H9 (cell line): ENCODE measurements around the gene SYMPK. TPM values are rescaled to one million over a fixed set of nuclear protein-coding genes. Genes with fewer than 3 reads are reported as not detected.

ENCODE experiments used
- DNase-seq: peaks from one replicate; pipeline ENCODE4 v3.0.0-alpha.2; 2017
- H2AFZ ChIP-seq: one replicate; pipeline ENCODE4 v1.6.1; 2013; ENCODE audit warnings: mild to moderate bottlenecking, low read length, control low read depth, moderate library complexity
- H2AK5ac ChIP-seq: 2 replicates; pipeline ENCODE4 v1.6.1; 2013; ENCODE audit warnings: low read length, control low read depth, mixed read lengths; ENCODE audit not compliant: insufficient read length
- H2BK120ac ChIP-seq: one replicate; pipeline ENCODE4 v1.6.1; 2013; ENCODE audit warnings: low read depth, mild to moderate bottlenecking, low read length, control low read depth, inconsistent platforms; ENCODE audit not compliant: poor library complexity, severe bottlenecking
- H2BK12ac ChIP-seq: 2 replicates; pipeline ENCODE4 v1.6.1; 2013; ENCODE audit warnings: low read length, control low read depth, mixed read lengths, low read depth; ENCODE audit not compliant: insufficient read length
- H2BK15ac ChIP-seq: 2 replicates; pipeline ENCODE4 v1.6.1; 2013; ENCODE audit warnings: low read depth, low read length, control low read depth
- H2BK20ac ChIP-seq: one replicate; pipeline ENCODE4 v1.6.1; 2013; ENCODE audit warnings: low read depth, mild to moderate bottlenecking, low read length, control low read depth, inconsistent platforms; ENCODE audit not compliant: poor library complexity, severe bottlenecking
- H2BK5ac ChIP-seq: 2 replicates; pipeline ENCODE4 v1.6.1; 2013; ENCODE audit warnings: low read length, control low read depth, mixed read lengths; ENCODE audit not compliant: insufficient read length
- H3K14ac ChIP-seq: 2 replicates; pipeline ENCODE4 v1.6.1; 2013; ENCODE audit warnings: low read length, control low read depth; ENCODE audit not compliant: insufficient read depth
- H3K18ac ChIP-seq: 2 replicates; pipeline ENCODE4 v1.6.1; 2013; ENCODE audit warnings: low read depth, mild to moderate bottlenecking, mixed read lengths, low read length, control low read depth; ENCODE audit not compliant: insufficient read length
- H3K23ac ChIP-seq: 2 replicates; pipeline ENCODE4 v1.6.1; 2013; ENCODE audit warnings: low read length, control low read depth, mixed read lengths, low read depth; ENCODE audit not compliant: insufficient read length
- H3K23me2 ChIP-seq: 2 replicates; pipeline ENCODE4 v1.6.1; 2013; ENCODE audit warnings: low read depth, mild to moderate bottlenecking, mixed read lengths, low read length, control low read depth; ENCODE audit not compliant: insufficient read length, poor library complexity, severe bottlenecking
- H3K27ac ChIP-seq: 2 replicates; pipeline ENCODE4 v1.5.1; 2013; ENCODE audit warnings: low read length, control low read depth, mixed read lengths, low read depth; ENCODE audit not compliant: insufficient read length
- H3K27me3 ChIP-seq: 2 replicates; pipeline ENCODE4 v1.6.1; 2013; ENCODE audit warnings: low read length, control low read depth, inconsistent platforms; ENCODE audit not compliant: insufficient read depth
- H3K4ac ChIP-seq: 2 replicates; pipeline ENCODE4 v1.6.1; 2013; ENCODE audit warnings: low read depth, mild to moderate bottlenecking, control low read depth, inconsistent platforms, low read length, moderate library complexity
- H3K4me1 ChIP-seq: 2 replicates; pipeline ENCODE4 v1.6.1; 2013; ENCODE audit warnings: low read length, control low read depth, inconsistent platforms; ENCODE audit not compliant: insufficient read depth
- H3K4me2 ChIP-seq: 2 replicates; pipeline ENCODE4 v1.6.1; 2013; ENCODE audit warnings: low read length, control low read depth, mixed read lengths; ENCODE audit not compliant: insufficient read length, insufficient read depth
- H3K56ac ChIP-seq: 2 replicates; pipeline ENCODE4 v1.6.1; 2013; ENCODE audit warnings: low read depth, mild to moderate bottlenecking, mixed read lengths, low read length, control low read depth; ENCODE audit not compliant: insufficient read length
- H3K79me1 ChIP-seq: 2 replicates; pipeline ENCODE4 v1.6.1; 2013; ENCODE audit warnings: low read depth, mild to moderate bottlenecking, moderate library complexity, low read length, control low read depth, inconsistent platforms; ENCODE audit not compliant: insufficient read depth, poor library complexity, severe bottlenecking
- H3K79me2 ChIP-seq: 2 replicates; pipeline ENCODE4 v1.6.1; 2013; ENCODE audit warnings: low read length, control low read depth, inconsistent platforms; ENCODE audit not compliant: insufficient read depth
- H3K9ac ChIP-seq: 2 replicates; pipeline ENCODE4 v1.6.1; 2013; ENCODE audit warnings: low read length, control low read depth, mixed read lengths; ENCODE audit not compliant: insufficient read length; ENCODE audit errors: extremely low read depth
- H3K9me3 ChIP-seq: one replicate; pipeline ENCODE4 v1.6.1; 2013; ENCODE audit warnings: low read depth, low read length, inconsistent platforms; ENCODE audit not compliant: control insufficient read depth
- H3T11ph ChIP-seq: one replicate; pipeline ENCODE4 v1.6.1; 2013; ENCODE audit warnings: mild to moderate bottlenecking, low read length, control low read depth, inconsistent platforms
- H4K20me1 ChIP-seq: one replicate; pipeline ENCODE4 v1.6.1; 2013; ENCODE audit not compliant: control insufficient read depth, insufficient read length, insufficient read depth
- H4K5ac ChIP-seq: 2 replicates; pipeline ENCODE4 v1.6.1; 2013; ENCODE audit warnings: low read depth, mild to moderate bottlenecking, mixed read lengths, low read length, control low read depth; ENCODE audit not compliant: insufficient read length
- H4K8ac ChIP-seq: replicated peaks from 2 replicates; pipeline ENCODE4 v1.6.1; 2013; ENCODE audit warnings: low read length, control low read depth, mixed read lengths, low read depth; ENCODE audit not compliant: insufficient read length
- H4K91ac ChIP-seq: 2 replicates; pipeline ENCODE4 v1.6.1; 2013; ENCODE audit warnings: low read depth, mild to moderate bottlenecking, moderate library complexity, mixed read lengths, low read length, control low read depth; ENCODE audit not compliant: insufficient read length
- H3K27ac Mint-ChIP-seq, 3 experiments: 2 replicates in 2 of 3; 3 replicates in 1 of 3; pipeline ENCODE4 v1.8.0; 2020 to 2021; ENCODE audit warnings: mixed read lengths in 3 of 3, mild to moderate bottlenecking in 1 of 3, moderate library complexity in 1 of 3
- H3K27me3 Mint-ChIP-seq: 2 replicates; pipeline ENCODE4 v1.8.0; 2021; ENCODE audit warnings: low read depth, mild to moderate bottlenecking, moderate library complexity, mixed read lengths
- H3K36me3 Mint-ChIP-seq, 3 experiments: 2 replicates in 2 of 3; 3 replicates in 1 of 3; pipeline ENCODE4 v1.8.0; 2020 to 2021; ENCODE audit warnings: low read depth in 3 of 3, mixed read lengths in 3 of 3; ENCODE audit not compliant: insufficient read depth in 1 of 3
- H3K4me1 Mint-ChIP-seq, 2 experiments: 2 replicates each; pipeline ENCODE4 v1.8.0; 2020; ENCODE audit warnings: mixed read lengths in 2 of 2
- H3K4me3 Mint-ChIP-seq, 2 experiments: 2 replicates in 1 of 2; 3 replicates in 1 of 2; pipeline ENCODE4 v1.8.0; 2020 to 2021; ENCODE audit warnings: mild to moderate bottlenecking in 2 of 2, mixed read lengths in 2 of 2, moderate library complexity in 1 of 2
- H3K9me3 Mint-ChIP-seq, 2 experiments: 2 replicates in 1 of 2; 3 replicates in 1 of 2; pipeline ENCODE4 v1.8.0; 2020; ENCODE audit warnings: mild to moderate bottlenecking in 2 of 2, mixed read lengths in 2 of 2, moderate library complexity in 1 of 2
- CTCF ChIP-seq: fragments of 200-600 bp; sonication (generic); conservative IDR thresholded peaks from 3 replicates; pipeline ENCODE4 v1.8.0; 2021; ENCODE audit warnings: antibody characterized with exemption, mild to moderate bottlenecking
- WGBS: extraction: QIAGEN DNeasy Blood & Tissue Kit; methylation state at CpG from one replicate; pipeline ENCODE4 v1.1.7; 2013; ENCODE audit warnings: missing lambda C conversion rate, low lambda C conversion rate, mixed read lengths; ENCODE audit not compliant: insufficient read length; ENCODE audit errors: extremely low coverage; 5-methylcytosine and 5-hydroxymethylcytosine counted together
- total RNA-seq: library from RNA; stranded (reverse); gene quantifications from 2 replicates; pipeline ENCODE4 v1.2.1, GENCODE V29; 2021

Gene SYMPK
- total RNA-seq, 1 experiment from 2014 or later: 104 TPM

GRCh38 chr19:45815481-45816216 is 47.3 kb downstream of the SYMPK start:
- H3K14ac ChIP-seq: peak overlapping the region; percentile 92
- no peak overlapping the region for H3K56ac ChIP-seq
- peak overlapping the region; percentile 56 for H2BK120ac ChIP-seq
- peaks cover 13% of the 10 kb centered on the region for H3K23me2 ChIP-seq
- no peak for TF ChIP-seq CTCF
- peaks cover 24 to 35% of the 10 kb centered on the region in 2 experiments for H3K4me1 Mint-ChIP-seq
- DNase-seq: peak; percentile 94
- peaks cover 4% of the 10 kb centered on the region for H3K27me3 Mint-ChIP-seq
- no CpG with 5 or more reads among the region's 44 CpGs for WGBS
- no peak overlapping the region for H2AK5ac ChIP-seq
- peak overlapping the region; percentile 12 for H3K4me2 ChIP-seq
- H3K9me3 Mint-ChIP-seq: no peaks in the 10 kb centered on the region
- H3K36me3 Mint-ChIP-seq: peaks cover 4 to 23% (median 21%) of the 10 kb centered on the region in 3 experiments; a peak in 6 of 7 replicates
- no peaks in the 10 kb centered on the region for H4K20me1 ChIP-seq
- H3K79me2 ChIP-seq: no peaks in the 10 kb centered on the region
- peak overlapping the region; percentile 84 for H3K18ac ChIP-seq
- H3K27ac Mint-ChIP-seq: peak overlapping the region; percentile 95 to 97 (median 95)
- no peak overlapping the region for H4K8ac ChIP-seq
- peak overlapping the region; percentile 49 for H3K9ac ChIP-seq
- no peak overlapping the region for H3K23ac ChIP-seq
- H3K4me1 ChIP-seq: 0 out of 2 replicates have a peak, but pooled peaks cover 1% of the 10 kb centered on the region
- no peak overlapping the region for H2BK12ac ChIP-seq
- H4K91ac ChIP-seq: no peak overlapping the region
- H3K27ac ChIP-seq: peak overlapping the region; percentile 43
- peak overlapping the region; percentile 85 to 95 for H3K4me3 Mint-ChIP-seq
- no peaks in the 10 kb centered on the region for H3K79me1 ChIP-seq
- no peak overlapping the region for H2BK15ac ChIP-seq
- no peaks in the 10 kb centered on the region for H3K27me3 ChIP-seq
- H4K5ac ChIP-seq: no peak overlapping the region
- no peak overlapping the region; the same call in 1 of the 2 replicates for H3K4ac ChIP-seq
- no peak overlapping the region for H3T11ph ChIP-seq
- H2AFZ ChIP-seq: no peak overlapping the region
- no peaks in the 10 kb centered on the region for H3K9me3 ChIP-seq
- H2BK5ac ChIP-seq: no peak overlapping the region
- H2BK20ac ChIP-seq: no peak overlapping the region
